C4-2B (cell line): ENCODE results near the gene FAF1.
"Not testable (repeated sequence)": the region's sequence is repeated elsewhere in the genome, so short reads cannot be mapped to it uniquely, and the experiment has no call there.

Experiments
- H3K27ac ChIP-seq: fragments of 450-650 bp; 2 replicates; pipeline ENCODE4 v1.5.1; 2017
- CTCF ChIP-seq: fragments of 450-650 bp; conservative IDR thresholded peaks from 2 replicates; pipeline ENCODE4 v1.5.1; 2017; ENCODE audit warnings: mild to moderate bottlenecking
- ZFX ChIP-seq: fragments of 450-650 bp; IDR thresholded peaks from 2 replicates; pipeline ENCODE4 v1.6.1; 2017

The FAF1 gene

DNA sequence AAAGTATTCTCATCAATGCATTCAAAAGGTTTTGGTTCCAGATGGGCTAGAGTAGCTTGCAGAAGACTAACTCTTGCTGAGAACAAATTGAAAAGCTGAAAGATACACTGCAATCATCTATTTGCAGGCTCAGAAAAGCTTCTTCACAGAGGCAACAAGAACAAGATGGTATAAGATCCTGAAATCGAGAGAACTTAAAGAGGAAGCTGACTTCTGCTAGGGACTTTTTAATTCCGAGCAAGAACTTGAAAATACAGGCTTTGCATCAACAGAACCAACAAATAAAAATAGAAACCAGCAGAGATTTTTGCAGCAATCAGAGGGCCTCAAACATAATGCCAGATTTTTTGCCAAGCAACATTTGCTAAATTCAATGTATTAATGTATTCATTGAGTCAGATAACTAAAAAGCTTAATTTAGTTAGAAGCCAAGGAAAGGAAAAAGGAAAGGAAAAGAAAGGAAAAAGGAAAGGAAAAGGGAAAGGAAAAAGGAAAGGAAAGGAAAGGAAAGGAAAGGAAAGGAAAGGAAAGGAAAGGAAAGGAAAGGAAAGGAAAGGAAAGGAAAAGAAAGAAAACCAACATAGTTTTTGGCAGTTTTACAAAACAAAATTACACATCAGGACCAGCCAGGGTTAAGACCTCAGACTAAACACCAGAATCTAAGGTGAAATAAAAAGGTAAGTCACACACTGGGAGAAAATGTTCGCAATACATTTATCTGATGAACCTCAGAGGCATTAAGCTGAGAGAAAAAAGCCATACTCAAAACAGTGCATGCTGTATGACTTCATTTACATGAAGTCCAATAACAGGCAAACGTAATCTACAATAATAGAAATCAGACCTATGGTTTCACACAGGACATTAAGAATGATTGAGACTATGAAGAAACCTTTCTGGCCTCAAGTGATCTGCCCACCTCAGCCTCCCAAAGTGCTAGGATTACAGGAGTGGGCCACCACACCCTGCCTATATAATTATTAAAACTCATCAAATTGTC, 42.6 kb downstream of the FAF1 start:
- TF ChIP-seq CTCF (no peak), ZFX (no peak)
- no peak overlapping the region for H3K27ac ChIP-seq

DNA sequence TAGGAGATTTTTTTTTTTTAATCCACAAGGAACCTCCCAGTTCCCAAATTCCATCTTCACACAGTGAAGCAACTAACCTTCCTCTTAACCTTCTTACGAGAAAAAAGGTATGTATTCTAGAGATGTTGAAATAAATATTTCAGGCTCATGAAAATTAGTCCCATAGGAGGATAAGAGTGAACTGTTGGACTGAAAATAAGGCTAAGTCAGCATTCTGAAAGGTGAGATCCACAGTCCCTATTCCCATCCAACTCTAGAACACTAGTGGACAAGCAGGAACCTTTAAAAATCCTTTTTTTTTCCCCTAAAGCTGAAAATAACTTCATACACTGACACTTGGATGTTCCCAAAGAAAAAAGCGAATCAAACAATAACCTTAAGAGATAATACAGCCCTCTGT, 44.4 kb downstream of the FAF1 start:
- TF ChIP-seq CTCF: no peak
- TF ChIP-seq ZFX: no peak
- H3K27ac ChIP-seq: no peak overlapping the region

GRCh38 chr1:50913954-50914353, 46.1 kb downstream of the FAF1 start:
- no peak overlapping the region for H3K27ac ChIP-seq
- no peak for TF ChIP-seq ZFX
- TF ChIP-seq CTCF: no peak

- H3K27ac ChIP-seq: not testable (repeated sequence)
These were observed 49.7 kb downstream of the FAF1 start for GRCh38 chr1:50910356-50910755.

GRCh38 chr1:50907610-50908009, 52.5 kb downstream of the FAF1 start:
- not testable (repeated sequence) for H3K27ac ChIP-seq

GRCh38 chr1:50906050-50906449, 54.0 kb downstream of the FAF1 start:
- not testable (repeated sequence) for H3K27ac ChIP-seq

- no peak for TF ChIP-seq ZFX
- no peak for TF ChIP-seq CTCF
- H3K27ac ChIP-seq: no peak overlapping the region
These were observed 57.6 kb downstream of the FAF1 start for GRCh38 chr1:50902419-50902818.

GRCh38 chr1:50901872-50902271, 58.2 kb downstream of the FAF1 start:
- TF ChIP-seq CTCF (no peak), ZFX (no peak)
- no peak overlapping the region for H3K27ac ChIP-seq

- H3K27ac ChIP-seq: no peak overlapping the region
- TF ChIP-seq CTCF: no peak
- no peak for TF ChIP-seq ZFX
These were observed 61.3 kb downstream of the FAF1 start for GRCh38 chr1:50898773-50899172.
